HL-60 (cell line): ENCODE data around the gene FAM20A.
A peak's percentile ranks its signal among the peaks of the same experiment; 100 is the strongest.

Experiments
- DNase-seq, 2 experiments: peaks; one replicate each; pipeline ENCODE4 v3.0.0-alpha.2; 2010 to 2020; ENCODE audit warnings: low read depth in 1 of 2, low spot score in 1 of 2
- H3K27ac ChIP-seq: fragments of 250-450 bp; sonication (Bioruptor Pico); replicated peaks from 2 replicates; pipeline ENCODE4 v1.5.1; 2020; ENCODE audit warnings: mild to moderate bottlenecking, moderate library complexity
- H3K27me3 ChIP-seq: fragments of 250-450 bp; sonication (Bioruptor Pico); 2 replicates; pipeline ENCODE4 v1.5.1; 2021; ENCODE audit warnings: mild to moderate bottlenecking, moderate library complexity; ENCODE audit not compliant: insufficient read depth, poor library complexity, severe bottlenecking
- H3K4me3 ChIP-seq: replicated peaks from 2 replicates; pipeline ENCODE4 v1.5.1; 2011; ENCODE audit warnings: mild to moderate bottlenecking, control low read depth, low read length; ENCODE audit not compliant: insufficient read depth
- CTCF ChIP-seq: IDR thresholded peaks from one replicate; pipeline ENCODE4 v1.5.1; 2011; ENCODE audit warnings: low read length, control low read depth, inconsistent platforms; ENCODE audit not compliant: insufficient read depth
- GABPA ChIP-seq: IDR thresholded peaks from 2 replicates; pipeline ENCODE4 v1.6.1; 2012; ENCODE audit warnings: low read depth
- POLR2AphosphoS5 ChIP-seq: IDR thresholded peaks from 2 replicates; pipeline ENCODE4 v1.6.1; 2012; ENCODE audit warnings: low read depth
- REST ChIP-seq: IDR thresholded peaks from 2 replicates; pipeline ENCODE4 v1.6.1; 2012; ENCODE audit warnings: low read depth; ENCODE audit not compliant: insufficient replicate concordance
- SPI1 ChIP-seq: IDR thresholded peaks from 2 replicates; pipeline ENCODE4 v1.6.1; 2012; ENCODE audit warnings: low read depth, mild to moderate bottlenecking, borderline replicate concordance

Gene FAM20A

GRCh38 chr17:68512960-68513474 is 88.2 kb downstream of the FAM20A start:
- peak overlapping the region; percentile 67 for H3K4me3 ChIP-seq
- TF ChIP-seq SPI1 (no peak), CTCF (no peak), REST (no peak), GABPA (no peak), POLR2AphosphoS5 (no peak)
- H3K27me3 ChIP-seq, result no peaks in the 10 kb centered on the region
- H3K27ac ChIP-seq, result peak overlapping the region; percentile 95
- DNase-seq, result peak in 1 of 2 experiments; percentile 16

GRCh38 chr17:68512247-68512959 is 88.8 kb downstream of the FAM20A start, which contains the start of gene PRKAR1A:
TSS of gene PRKAR1A (plus strand) at chr17:68512430. CDS start at chr17:68515400, 2,970 bp downstream.
- no peak for TF ChIP-seq REST
- TF ChIP-seq POLR2AphosphoS5, result peak; percentile 81; the same call in 1 of the 2 replicates
- no peak for TF ChIP-seq GABPA
- no peak for TF ChIP-seq CTCF
- TF ChIP-seq SPI1, result peak; percentile 76; the same call in 1 of the 2 replicates
- DNase-seq, result peak; percentile 88 to 92
- Histone ChIP-seq H3K4me3 (peak within 1 kb of the TSS; percentile 67), H3K27me3 (no peaks in the 10 kb centered on the region), H3K27ac (peak within 1 kb of the TSS; percentile 95)

GRCh38 chr17:68511671-68512246 is 89.4 kb downstream of the FAM20A start:
- DNase-seq, result peak in 1 of 2 experiments; percentile 42
- TF ChIP-seq SPI1, result no peak; the same call in 1 of the 2 replicates

GRCh38 chr17:68511254-68511670 is 89.9 kb downstream of the FAM20A start:
- DNase-seq, result no peak
- peak overlapping the region; percentile 67 for H3K4me3 ChIP-seq
- peak overlapping the region; percentile 20; the same call in 1 of the 2 replicates for H3K27ac ChIP-seq
- TF ChIP-seq CTCF, result no peak
- no peak for TF ChIP-seq SPI1
- TF ChIP-seq POLR2AphosphoS5, result no peak
- TF ChIP-seq REST, result no peak
- H3K27me3 ChIP-seq, result no peaks in the 10 kb centered on the region

More at GRCh38 chr17:68511671-68512246, 89.4 kb downstream of the FAM20A start:
- peak overlapping the region; percentile 95 for H3K27ac ChIP-seq
- peak overlapping the region; percentile 67 for H3K4me3 ChIP-seq
- H3K27me3 ChIP-seq, result no peaks in the 10 kb centered on the region
